NCI-H1048 (cell line): ENCODE measurements around the gene WBP4.
A peak's percentile ranks its signal among the peaks of the same experiment; 100 is the strongest.
"Not testable (repeated sequence)": the region's sequence is repeated elsewhere in the genome, so short reads cannot be mapped to it uniquely, and the experiment has no call there.

Experiments used
- DNase-seq: peaks from one replicate; lab custom pipeline; 2025; lab: John Stamatoyannopoulos, UW

The WBP4 gene, protein sequence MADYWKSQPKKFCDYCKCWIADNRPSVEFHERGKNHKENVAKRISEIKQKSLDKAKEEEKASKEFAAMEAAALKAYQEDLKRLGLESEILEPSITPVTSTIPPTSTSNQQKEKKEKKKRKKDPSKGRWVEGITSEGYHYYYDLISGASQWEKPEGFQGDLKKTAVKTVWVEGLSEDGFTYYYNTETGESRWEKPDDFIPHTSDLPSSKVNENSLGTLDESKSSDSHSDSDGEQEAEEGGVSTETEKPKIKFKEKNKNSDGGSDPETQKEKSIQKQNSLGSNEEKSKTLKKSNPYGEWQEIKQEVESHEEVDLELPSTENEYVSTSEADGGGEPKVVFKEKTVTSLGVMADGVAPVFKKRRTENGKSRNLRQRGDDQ

DNA sequence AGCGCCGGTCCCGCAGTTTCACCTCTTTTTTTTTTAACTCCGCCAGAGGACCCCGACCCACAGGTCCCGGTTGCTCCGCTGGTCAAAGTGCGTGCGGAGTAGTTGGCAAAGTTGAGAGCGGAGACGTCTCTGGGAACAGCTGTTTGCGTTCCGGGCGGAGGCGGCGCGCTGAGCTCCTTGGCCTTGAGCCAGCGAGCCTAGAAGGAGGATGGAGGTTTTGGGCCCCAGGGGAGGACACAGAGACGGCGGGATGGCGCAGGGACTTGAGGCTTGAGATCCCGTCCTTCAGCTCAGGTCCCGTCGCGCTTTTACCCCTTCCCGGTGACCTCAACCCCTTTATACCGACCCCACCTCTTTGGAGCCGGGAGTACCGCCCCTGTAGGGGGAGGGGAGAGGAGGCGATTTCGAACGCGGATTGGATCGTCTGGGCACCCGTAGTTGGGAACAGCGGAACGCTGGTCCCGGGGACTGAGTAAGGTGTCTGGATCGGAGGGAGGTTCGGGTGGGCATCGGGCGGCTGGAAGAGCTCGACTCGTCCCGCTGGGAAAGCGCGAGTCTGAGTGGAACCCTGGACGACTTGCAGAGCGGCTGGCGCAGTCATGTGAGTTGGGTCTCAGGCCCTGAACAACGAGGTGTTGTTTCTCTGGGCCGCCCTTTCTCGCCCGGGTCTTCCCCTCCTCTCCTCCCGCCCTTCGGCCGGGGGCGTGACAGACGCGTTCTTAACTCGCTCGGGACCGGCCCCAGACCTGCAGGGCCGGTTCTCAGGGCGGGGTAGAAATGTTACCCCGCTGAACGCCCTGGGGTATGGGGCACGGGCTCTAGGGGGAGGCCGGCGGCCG lies at the start of gene WBP4:
Gene WBP4, plus strand, starts transcription at position 435 of the 839 bp plus-strand sequence. Its CDS starts 165 bp downstream, at position 600.
- DNase-seq = peak; percentile 30

DNA sequence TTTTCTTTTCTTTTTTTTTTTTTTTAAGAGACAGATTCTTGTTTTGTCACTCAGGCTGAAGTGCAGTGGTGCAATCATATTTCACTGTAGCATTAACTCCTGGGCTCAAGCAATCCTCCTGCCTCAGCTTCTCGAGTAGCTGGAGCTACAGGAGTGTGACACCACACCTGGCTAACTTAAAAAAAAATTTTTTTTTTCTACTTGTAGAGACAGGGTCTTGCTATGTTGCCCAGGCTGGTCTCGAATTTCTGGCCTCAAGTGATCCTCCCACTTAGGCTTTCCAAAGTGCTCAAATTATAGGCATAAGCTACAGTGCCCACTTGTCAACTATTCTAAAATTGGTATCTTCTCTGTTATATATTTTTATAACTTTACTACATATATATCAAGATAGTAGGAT lies 48.8 kb upstream of the WBP4 start:
- no peak for DNase-seq

DNA sequence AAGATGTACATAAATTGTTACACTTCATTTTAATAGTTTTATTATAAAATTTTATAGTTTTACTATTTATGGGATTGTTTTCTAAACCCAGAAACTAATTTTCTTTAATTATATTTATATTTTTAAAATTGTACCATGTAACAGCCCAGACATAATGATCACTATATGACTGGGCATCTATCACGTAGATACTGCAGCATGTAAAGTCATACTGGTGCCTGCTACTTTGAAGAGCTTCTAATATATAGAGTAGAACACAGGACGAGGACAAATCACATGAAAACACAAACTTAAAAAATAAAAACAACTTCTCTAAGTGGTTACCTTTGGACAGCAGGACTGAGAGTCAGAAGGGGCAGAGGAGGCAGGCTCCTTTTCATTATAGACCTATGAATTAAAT lies 47.5 kb upstream of the WBP4 start:
- DNase-seq = no peak

DNA sequence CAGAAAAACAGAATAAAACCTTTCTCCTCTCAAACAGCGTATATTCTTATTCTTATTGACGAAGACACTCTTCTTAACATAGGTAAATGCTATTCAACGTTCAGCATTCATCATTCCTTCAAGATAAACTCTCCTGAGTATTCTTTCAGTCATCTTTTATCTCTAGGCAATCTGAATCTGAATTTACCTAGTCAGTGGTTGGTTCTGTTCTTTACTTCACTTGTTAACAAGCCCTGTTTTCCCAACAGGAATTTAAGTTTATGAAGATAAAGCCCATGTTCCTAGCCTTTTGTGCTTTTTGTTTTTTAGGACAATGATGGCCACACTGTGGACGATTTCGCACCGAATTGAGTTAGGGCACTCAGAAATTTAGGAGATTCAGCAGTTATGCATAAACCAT lies 45.4 kb upstream of the WBP4 start:
- no peak for DNase-seq

DNA sequence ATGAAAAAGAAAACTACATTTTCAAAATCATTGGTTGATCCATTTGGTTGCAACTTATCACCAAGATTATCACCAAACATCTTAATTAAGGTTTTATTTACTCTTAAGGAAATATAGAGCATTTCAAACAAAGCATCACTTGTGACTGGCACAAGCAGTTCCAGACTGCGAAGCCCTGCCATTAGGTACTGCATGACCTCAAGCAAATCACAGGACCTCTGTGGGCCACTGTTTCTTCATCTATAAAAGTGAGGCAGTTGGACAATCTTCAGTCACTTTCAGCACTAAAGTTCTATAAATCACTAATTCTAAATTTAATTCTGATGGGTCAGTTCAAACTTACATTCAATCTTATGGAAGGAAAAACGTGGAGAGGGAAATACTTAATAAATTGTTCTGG lies 44.1 kb upstream of the WBP4 start:
- DNase-seq = no peak

DNA sequence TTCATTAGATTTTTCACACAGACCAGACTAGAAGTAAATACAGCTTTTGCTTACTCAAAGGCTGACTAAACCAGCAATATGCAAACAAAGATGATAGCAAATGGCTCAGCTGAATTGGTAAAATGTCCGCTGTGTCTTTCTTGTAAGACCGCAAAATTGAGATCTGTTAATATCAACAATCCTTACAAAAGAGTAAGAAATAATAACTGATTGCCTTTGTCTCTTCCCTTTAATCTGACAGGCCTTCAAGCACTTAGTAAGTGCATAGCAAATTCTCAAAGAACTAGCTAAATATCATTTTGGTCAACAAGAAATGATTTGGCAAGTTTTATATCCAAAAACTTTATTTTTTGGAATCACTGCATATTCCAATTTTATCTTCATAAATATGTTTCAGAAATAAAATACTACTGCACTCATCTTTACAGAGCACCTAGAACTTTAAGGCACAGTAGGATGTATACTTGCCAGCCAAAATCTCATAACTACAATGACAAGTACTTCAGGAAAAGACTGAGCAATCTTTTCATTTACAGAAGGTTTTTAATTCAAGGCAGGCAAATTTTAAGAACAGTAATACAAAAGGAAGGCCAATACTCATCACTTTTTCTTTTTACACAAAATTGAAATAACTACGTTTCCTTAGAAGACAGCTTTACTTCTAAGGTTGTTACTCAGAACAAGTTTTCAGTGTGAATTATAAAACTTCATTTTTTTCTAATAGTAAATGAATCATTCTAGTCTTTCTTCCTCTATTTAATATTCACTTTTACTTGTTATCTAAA lies 43.3 kb upstream of the WBP4 start:
- no peak for DNase-seq

DNA sequence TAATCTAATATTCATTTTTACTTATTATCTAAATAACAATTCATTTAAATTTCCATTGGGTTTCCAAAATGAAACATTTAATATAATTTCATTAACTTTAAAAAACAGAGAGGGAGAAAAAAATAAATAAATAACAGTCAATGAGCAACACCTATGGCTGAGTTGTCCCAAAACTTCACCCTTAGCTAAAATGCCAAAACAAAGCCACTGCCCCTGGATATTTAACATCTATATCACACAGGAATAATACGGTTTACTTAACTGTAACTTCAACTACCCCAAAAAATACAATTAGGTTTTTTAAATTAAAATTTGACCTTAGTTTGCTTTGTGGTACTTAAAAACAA lies 42.7 kb upstream of the WBP4 start:
- no peak for DNase-seq

DNA sequence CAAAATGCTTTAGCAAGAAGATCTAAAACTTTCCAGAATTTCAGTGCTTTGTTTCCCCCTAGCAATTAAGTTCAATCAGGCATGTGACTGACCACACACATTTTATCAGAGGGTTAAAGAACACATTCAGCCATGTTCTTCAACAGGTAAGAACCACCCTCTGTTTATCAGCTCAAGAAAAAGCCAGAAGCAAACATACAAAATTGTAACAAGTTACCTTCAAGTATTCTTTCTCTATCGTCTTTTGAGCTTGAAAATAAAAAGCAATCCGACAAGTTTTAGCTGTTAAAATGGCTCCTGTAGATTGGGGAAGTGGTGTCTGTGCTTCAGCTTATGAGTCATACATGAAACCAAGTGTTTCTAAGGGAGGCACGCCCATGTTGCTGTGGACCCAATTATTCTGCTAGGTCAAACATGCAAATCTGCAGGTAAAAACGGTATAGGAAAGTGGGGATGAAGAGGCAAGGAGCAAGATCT lies 42.3 kb upstream of the WBP4 start, which contains the start of gene ELF1:
Gene ELF1, minus strand, starts transcription at position 306 of the 477 bp plus-strand sequence. CDS start 37,262 bp downstream, outside the sequence.
- peak; percentile 20 for DNase-seq

DNA sequence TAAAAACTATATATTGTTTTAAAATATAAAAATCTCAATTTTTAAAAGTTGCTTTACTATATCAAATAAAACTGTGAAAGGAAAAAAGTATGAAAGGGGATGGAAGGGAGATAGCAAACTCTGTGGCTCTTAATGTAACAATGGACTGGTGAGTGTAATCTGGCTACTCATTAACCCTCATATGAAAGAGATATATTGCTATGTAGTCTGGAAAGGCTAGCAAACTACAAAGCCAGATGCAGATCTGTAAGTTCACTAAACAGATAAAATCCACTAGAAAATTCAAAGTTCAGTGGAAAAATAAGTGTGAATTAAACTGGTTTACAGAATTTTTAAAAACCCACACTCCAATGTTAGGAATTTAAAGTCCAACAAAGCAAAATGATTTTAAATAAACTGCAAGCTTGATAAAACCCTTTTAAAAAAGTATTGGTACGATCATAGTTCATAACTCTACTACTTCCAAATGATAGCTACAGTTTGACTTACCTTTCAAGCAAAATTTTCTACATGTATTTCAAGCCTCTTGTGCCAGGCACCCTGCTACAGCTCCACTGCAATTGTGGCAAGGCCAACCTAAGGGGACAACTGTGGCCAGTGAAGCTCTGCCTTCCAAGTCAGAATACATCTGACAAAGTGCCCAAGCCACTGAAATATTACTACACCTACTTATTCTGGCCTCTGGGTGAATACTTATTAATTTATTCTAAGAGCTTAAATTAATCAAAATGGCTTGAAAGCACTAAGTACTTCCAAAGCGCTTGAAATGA lies 41.5 kb upstream of the WBP4 start:
- no peak for DNase-seq

DNA sequence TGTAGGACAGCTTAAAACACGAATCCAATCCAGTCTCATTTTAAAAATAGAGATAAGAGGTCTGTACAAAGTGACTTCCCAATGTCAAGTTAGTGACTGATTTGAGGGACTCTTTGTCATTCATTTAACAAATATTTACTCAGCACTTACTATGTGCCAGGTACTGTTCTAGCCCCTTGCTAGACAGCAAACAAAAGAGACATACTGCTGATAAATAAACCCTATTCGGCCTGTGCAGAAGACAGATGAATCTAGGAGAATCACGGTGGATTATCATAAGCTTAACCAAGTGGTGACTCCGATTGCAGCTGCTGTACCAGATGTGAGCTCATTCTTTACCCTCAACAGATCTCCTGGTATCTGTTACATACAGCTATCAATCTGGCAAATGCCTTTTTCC lies 35.8 kb upstream of the WBP4 start:
- DNase-seq = no peak

DNA sequence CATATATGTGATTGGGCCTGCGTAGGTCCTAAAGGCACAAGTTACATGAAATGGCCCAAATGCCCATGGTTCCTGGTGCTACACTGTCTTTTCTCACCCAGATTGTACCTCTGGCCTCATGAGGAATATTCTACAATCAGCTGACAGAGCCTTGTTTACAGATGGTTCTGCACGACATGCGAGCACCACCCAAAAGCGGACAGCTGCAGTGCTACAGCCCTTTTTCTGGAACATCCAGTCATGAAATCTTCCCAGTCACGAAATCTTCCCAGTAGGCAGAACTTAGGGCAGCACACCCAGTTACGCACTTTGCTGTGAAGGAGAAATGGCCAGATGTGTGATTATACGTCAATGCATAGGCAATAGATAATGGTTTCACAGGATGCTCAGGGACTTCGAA lies 34.5 kb upstream of the WBP4 start:
- no peak for DNase-seq

DNA sequence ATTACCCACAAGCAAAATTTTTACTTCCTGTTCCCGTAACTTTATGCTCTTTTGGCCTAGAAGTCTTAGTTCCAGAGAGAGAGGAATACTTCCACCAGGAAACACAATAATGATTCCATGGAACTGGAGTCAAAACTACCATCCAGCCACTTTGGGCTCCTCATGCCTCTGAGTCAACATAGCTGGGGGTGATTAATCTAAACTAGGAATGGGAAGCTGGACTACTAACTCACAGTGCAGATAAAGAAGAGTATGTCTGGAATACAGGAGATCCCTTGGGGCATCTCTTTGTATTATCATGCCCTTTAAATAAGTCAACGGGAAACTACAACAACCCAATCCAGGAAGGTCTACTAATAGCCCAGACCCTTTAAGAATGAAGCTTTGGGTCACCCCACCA lies 33.3 kb upstream of the WBP4 start:
- no peak for DNase-seq

DNA sequence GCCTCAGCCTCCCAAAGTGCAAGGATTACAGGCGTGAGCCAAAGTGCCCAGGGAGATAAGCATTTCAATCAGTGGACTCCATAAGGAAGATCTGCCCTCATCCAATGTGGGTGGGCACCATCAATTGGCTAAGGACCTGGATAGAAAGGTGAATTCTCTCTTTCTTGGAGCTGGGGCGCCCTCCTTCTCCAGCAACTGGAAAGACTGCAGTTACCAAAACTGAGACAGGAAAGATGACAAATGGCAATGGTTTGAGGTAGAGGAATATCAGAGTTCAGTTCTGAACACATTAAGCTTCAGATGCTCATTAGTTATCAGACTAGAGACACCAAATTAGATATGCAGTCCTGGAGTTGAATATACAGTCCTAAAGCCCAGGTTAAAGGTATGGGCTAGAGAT lies 31.7 kb upstream of the WBP4 start:
- DNase-seq = no peak

DNA sequence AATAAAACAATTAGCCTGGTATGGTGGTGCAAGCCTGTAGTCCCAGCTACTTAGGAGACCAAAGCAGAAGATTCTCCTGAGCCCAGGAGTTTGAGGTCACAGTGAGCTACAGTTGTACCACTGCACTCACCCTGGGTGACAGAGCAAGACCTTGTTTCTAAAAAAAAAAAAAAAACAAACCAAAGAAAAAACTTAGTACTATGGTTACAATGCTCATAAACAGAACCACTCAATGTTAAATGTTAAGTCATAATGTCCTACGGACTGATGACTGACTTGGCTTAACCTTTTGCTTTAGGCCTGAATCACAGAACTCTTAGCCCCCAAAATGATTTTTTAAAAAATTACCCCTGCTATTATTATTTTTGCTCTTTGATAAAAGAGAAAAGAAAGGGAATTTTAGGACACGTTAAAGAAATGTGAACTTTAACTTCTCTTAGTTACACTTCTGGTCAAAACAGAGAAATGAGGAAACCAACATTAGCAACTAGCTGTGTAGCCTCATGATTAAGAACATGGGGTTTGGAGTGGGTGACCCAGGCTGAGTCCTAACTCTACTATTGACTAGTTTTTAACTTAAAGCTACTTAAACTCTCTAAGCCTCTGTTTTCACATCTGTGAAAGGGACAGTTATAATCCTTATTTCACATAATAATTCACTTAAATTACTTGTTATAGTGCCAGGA lies 28.5 kb upstream of the WBP4 start:
- DNase-seq = no peak

DNA sequence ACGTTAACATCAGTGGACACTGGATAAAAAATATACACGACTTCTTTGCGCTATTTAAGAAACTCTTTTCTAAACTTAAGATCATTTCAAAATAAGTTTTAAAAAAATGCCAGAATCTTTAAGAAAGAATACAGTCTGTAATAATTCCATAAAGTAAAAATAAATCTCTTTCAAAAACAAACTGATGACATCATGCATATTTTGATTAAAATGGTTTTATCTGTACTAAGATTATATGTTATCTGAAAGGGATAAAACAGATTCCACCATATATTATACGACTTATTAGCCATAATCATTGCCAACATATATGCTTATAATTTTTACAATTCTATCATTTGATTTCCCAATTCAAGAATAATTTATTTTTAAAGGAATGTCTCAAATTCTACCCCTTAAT lies 26.9 kb upstream of the WBP4 start:
- no peak for DNase-seq

DNA sequence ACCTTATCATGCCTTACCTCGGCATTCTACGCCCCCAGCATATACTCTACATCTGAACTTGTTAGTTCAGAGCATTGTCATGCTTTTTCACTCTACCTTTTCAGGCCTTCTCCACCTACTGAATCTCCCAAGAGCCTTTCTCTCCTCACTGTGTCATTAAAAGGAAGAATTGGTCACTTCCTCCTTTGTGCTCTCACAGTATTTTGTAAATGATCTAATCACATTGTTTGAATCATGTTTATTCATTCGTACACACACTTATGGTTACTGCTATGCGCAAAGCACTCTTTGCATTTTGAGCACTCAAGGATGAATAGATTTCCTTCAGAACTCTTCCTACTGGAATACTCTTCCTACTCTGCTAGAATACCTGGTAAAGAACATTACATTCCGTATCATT lies 26.4 kb upstream of the WBP4 start:
- no peak for DNase-seq

DNA sequence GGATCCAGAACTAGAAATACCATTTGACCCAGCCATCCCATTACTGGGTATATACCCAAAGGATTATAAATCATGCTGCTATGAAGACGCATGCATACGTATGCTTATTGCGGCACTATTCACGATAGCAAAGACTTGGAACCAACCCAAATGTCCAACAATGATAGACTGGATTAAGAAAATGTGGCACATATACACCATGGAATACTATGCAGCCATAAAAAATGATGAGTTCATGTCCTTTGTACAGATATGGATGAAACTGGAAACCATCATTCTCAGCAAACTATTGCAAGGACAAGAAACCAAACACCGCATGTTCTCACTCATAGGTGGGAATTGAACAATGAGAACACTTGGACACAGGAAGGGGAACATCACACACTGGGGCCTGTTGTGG lies 24.8 kb upstream of the WBP4 start:
- DNase-seq = not testable (repeated sequence)

DNA sequence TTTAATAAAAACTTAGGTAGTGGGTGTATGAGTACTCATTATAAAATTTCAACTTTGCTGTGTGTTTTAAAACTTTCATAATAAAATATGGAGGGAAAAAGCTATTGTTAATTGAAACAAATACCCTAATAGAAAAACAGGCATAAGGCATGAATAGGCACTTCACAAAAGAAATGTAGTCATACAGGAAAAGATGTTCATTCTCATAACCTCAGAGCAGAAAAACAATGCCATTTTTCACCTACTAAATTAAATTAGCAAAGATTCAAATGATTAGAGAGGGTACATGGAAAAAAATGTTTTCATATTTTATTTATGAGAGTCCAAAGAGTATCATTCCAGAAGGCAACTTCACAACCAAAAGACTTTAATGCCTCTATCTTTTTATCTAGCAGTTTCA lies 21.6 kb upstream of the WBP4 start:
- DNase-seq = no peak

DNA sequence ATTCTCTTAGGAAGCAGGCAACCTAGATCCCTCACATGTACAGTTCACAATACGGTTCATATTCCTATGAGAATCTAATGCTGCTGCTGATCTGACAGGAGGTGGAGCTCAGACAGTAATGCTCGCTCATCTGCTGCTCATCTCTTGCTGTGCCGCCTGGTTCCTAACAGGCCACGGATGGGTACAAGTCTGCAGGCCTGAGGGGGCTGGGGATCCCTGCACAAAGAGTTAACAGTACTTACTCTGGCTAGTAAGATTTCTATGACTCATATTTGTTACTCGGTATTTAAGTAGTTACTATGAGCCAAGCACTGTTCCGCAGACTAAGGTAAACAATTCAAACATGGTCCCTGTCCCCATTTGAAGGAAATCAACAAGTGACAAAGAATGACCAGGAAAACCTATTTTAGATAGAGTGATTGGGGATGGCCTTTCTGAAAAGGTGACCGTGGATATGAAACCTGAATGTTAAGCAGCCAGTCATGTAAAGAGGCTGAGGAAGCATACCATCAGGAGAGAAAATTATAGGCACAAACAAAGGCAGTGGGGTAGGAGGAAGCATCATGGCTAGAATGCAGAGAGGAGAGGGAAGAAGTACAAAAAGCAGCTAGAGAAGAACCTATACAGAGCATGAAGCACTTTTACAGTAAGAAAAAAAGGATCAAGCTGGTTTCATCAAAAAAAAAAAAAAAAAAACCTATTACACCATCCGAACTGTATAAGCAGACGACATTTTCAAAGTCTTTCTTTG lies 20.6 kb upstream of the WBP4 start:
- DNase-seq = no peak

DNA sequence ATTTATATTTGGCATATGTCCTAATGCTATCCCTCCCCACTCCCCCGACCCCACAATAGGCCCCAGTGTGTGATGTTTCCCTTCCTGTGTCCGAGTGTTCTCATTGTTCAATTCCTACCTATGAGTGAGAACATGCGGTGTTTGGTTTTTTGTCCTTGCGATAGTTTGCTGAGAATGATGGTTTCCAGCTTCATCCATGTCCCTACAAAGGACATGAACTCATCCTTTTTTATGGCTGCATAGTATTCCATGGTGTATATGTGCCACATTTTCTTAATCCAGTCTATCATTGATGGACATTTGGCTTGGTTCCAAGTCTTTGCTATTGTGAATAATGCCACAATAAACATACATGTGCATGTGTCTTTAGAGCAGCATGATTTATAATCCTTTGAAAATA lies 18.9 kb upstream of the WBP4 start:
- DNase-seq = not testable (repeated sequence)
